Measurements from ENCODE around the gene ILKAP. TPM values are rescaled to one million over a fixed set of nuclear protein-coding genes. Genes with fewer than 3 reads are reported as not detected.

The ILKAP gene
- polyA plus RNA-seq, 1 donor = 47.1 TPM

DNA sequence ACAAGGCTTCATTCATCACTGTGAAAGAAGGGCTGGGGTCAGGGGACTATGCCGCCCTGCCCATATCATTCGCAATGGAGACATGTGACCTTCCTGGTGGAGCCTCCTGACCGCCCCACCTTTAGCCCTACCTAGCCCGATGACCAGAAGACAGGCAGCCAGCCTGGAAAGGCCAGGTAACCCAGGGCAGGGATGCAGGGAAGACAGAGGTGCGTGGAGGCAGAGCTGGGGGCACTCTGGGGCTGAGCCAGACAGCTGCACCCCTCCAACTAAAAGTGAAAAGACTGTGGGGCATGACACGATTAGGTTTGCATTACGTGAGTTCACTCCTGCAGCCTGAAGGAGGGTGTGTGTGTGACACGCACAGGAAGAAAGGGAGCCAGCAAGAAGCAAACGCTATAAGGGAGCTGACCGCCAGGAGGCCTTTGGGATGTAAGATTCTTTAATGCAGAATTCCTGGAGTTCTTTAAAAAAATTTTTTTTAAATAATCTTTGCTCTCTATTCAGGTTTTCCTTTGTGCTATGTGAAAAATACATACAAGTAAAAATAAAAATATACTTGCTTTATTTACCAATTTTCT lies 40.1 kb upstream of the ILKAP start:
- peak in 1 of 2 donors; percentile 63 for DNase-seq
- H3K27ac ChIP-seq (ENCODE audit: low read length) = peak overlapping the region; percentile 91

DNA sequence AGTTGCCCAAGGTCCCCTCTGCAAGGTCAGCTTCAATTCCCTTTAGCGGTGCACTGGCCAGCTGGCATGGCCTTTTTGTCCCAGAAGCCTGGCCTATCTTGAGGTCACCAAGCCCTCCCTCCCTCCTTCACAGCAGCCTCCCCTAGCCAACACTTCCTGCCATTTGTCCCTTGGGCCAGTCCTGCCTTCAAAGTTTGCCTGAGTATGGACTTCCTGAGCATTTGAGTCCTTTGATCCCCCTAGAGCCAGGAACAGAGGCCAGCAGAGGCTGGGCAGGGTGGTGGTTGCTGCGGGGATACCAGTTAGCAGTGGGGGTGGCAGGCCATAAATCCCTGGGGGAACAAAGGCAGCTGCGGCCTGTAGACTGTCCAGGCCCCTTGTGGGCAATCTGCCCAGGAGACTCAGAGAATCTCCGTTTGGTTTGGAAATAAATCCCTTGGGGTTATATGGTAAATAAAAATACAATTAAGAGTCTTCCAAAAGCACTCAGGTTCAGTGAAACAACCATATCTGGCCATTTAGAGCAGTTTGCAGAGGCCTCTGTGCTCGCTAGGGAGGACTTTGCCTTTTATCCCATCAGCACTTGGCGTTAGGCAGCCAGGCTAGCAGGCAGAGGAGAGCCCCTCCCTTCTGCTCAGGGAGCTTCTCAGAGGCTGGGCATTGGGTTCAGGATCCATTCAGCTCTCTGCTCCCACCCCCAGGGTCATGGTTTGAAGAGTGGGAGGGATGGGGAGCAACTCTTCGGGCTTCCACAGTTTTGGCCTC lies 39.4 kb upstream of the ILKAP start:
- WGBS (ENCODE audit: insufficient coverage, low lambda C conversion rate) = no CpG with 5 or more reads among the region's 7 CpGs
- no peak overlapping the region for H3K4me3 ChIP-seq (ENCODE audit: low read length)
- peaks cover 36% of the 10 kb centered on the region for H3K36me3 ChIP-seq (ENCODE audit: control insufficient read depth, insufficient read depth, low read length)
- H3K27me3 ChIP-seq (ENCODE audit: control insufficient read depth, insufficient read depth, low read length) = peaks cover 13% of the 10 kb centered on the region
- H3K9me3 ChIP-seq (ENCODE audit: control insufficient read depth, low read depth, low read length) = peaks cover 7% of the 10 kb centered on the region
- H3K4me1 ChIP-seq (ENCODE audit: control insufficient read depth, insufficient read depth, low read length) = peaks cover 39% of the 10 kb centered on the region
- DNase-seq = peak; percentile 67 to 88
- peak overlapping the region; percentile 91 for H3K27ac ChIP-seq (ENCODE audit: low read length)

More for the DNA sequence above, 40.1 kb upstream of the ILKAP start:
- peaks cover 8% of the 10 kb centered on the region for H3K27me3 ChIP-seq (ENCODE audit: control insufficient read depth, insufficient read depth, low read length)
- no peak overlapping the region for H3K4me3 ChIP-seq (ENCODE audit: low read length)
- H3K4me1 ChIP-seq (ENCODE audit: control insufficient read depth, insufficient read depth, low read length) = peaks cover 39% of the 10 kb centered on the region
- peaks cover 5% of the 10 kb centered on the region for H3K9me3 ChIP-seq (ENCODE audit: control insufficient read depth, low read depth, low read length)
- peaks cover 39% of the 10 kb centered on the region for H3K36me3 ChIP-seq (ENCODE audit: control insufficient read depth, insufficient read depth, low read length)
- WGBS (ENCODE audit: insufficient coverage, low lambda C conversion rate) = 60% methylated on average over 3 of the region's 10 CpGs

DNA sequence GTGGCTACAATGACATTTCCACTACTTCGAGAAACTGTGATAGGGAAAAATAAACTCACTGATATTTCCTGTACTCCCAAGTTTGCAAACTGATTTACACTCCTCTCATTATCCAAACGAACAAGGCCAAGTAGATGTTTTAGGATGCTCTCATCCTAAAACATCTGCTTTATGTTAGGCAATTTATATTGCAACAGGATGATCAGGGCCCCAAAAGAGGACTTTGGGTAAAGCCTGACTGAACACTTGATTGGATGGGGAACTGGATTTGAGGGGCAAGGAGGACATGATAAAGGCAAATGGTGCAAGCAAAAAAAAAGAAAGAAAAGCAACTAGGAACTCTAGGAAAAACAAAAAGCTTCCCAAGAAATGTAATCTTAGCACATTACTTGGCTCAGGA lies 38.5 kb upstream of the ILKAP start:
- no peak for DNase-seq
- H3K27me3 ChIP-seq (ENCODE audit: control insufficient read depth, insufficient read depth, low read length) = peaks cover 22% of the 10 kb centered on the region
- no CpG with 5 or more reads among the region's 2 CpGs for WGBS (ENCODE audit: insufficient coverage, low lambda C conversion rate)
- H3K4me1 ChIP-seq (ENCODE audit: control insufficient read depth, insufficient read depth, low read length) = peaks cover 39% of the 10 kb centered on the region
- H3K9me3 ChIP-seq (ENCODE audit: control insufficient read depth, low read depth, low read length) = peaks cover 7% of the 10 kb centered on the region
- H3K27ac ChIP-seq (ENCODE audit: low read length) = peak overlapping the region; percentile 91
- H3K4me3 ChIP-seq (ENCODE audit: low read length) = no peak overlapping the region
- peaks cover 26% of the 10 kb centered on the region for H3K36me3 ChIP-seq (ENCODE audit: control insufficient read depth, insufficient read depth, low read length)

DNA sequence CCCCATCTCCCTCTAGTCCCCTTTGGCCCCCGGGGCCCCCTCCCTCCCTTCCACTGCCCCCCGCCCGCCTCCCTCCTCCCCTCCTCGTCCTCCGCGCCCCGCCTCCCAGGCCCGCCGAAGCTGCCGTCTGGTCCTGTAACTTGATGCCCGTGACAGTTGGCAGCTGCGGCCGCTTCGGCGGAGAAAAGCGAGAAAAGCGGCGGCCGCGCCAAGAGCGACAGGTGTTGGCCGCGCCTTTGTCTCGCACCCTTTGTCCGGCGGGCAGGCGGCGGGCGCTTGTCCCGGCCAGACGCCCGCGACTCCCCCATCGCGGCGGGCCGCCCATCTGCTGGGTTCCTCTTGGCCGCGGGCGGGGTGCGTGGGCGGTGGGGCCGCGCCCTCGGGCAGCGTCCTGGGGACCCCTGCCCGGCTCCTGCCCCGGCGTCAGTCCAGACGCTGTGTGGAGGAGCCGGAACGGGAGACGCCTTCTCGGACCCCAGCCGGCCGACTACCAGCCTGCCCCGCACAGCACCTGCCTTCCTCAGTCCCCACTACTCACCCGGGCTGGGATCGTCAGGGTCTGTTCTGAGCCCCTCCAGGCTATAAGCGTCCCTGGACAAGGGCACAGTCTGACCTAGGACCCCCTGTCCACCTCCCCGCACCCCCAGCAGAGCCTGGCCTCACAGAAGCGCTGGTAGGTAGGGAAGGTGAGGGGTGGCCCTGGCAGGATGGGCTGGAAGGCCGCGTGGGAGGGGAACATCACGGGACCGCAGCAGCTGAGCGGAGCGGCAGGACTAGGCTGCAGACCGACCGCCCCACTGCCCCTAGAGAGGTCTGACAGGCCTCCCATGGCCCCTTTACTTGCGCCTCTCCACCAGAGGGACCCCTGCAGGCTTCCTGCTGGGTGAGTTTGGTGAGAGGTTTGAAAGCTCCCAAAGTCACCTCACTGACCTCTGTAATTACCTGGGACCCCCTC lies 37.5 kb upstream of the ILKAP start:
- WGBS (ENCODE audit: insufficient coverage, low lambda C conversion rate) = no CpG with 5 or more reads among the region's 71 CpGs
- Histone ChIP-seq H3K36me3 (ENCODE audit: control insufficient read depth, insufficient read depth, low read length) (peaks cover 18% of the 10 kb centered on the region), H3K4me3 (ENCODE audit: low read length) (no peak overlapping the region), H3K27ac (ENCODE audit: low read length) (peak overlapping the region; percentile 91), H3K9me3 (ENCODE audit: control insufficient read depth, low read depth, low read length) (peaks cover 7% of the 10 kb centered on the region), H3K27me3 (ENCODE audit: control insufficient read depth, insufficient read depth, low read length) (peaks cover 27% of the 10 kb centered on the region), H3K4me1 (ENCODE audit: control insufficient read depth, insufficient read depth, low read length) (peaks cover 39% of the 10 kb centered on the region)
- DNase-seq = peak; percentile 47 to 68

DNA sequence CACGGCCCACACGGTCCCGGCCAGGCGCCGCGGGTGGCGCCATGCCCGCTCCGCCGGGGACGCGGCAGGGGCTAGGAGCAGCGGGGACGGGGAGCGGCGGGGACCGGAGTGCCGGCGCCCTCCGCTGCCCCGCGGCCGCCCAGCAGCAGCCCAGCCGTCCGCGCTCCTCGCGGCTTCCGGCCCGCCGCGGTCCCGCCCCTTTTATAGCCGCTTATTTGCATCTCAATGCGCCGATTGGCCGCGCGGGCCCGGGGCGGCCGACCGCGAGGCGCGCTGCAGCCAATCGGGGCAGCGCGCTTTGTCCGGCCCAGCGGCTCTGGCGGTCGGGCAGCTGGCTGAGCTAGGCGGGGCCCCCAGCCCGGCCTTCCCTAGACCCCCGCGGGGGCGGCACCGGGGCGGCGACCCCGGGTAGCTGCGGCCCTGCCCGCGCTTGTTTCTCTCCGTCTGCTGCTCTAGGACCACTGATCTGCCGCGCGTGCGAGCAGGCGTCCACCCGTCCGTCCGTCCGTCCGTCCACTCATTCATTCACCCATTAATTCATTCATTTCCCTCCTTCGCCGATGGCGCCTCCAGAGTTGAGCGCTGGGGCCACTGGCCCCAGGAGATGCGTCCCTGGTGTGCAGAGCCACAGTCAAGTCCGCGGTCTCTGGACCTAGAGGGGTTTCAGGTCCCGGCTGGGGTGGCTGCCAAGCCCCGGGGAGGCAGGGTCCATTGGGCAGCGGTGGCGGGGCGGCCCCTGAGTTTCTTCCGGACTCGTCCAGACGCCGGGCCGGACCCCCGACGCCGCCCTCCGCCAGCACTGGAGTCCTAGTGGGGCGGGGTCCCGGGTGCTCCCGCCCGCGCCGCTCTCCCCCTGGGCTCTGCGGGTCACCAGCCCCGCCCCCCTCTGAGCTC lies 36.6 kb upstream of the ILKAP start, which contains the start of gene HES6:
HES6 (minus strand) TSS at position 176 of the 894 bp plus-strand sequence; CDS start at position 43, 133 bp downstream.
- peak within 1 kb of the TSS; percentile 46 for H3K4me3 ChIP-seq (ENCODE audit: low read length)
- peak; percentile 91 to 94 for DNase-seq
- peaks cover 7% of the 10 kb centered on the region for H3K9me3 ChIP-seq (ENCODE audit: control insufficient read depth, low read depth, low read length)
- H3K27me3 ChIP-seq (ENCODE audit: control insufficient read depth, insufficient read depth, low read length) = peaks cover 29% of the 10 kb centered on the region
- no CpG with 5 or more reads among the region's 105 CpGs for WGBS (ENCODE audit: insufficient coverage, low lambda C conversion rate)
- peaks cover 39% of the 10 kb centered on the region for H3K4me1 ChIP-seq (ENCODE audit: control insufficient read depth, insufficient read depth, low read length)
- H3K27ac ChIP-seq (ENCODE audit: low read length) = peak within 1 kb of the TSS; percentile 12
- H3K36me3 ChIP-seq (ENCODE audit: control insufficient read depth, insufficient read depth, low read length) = peaks cover 9% of the 10 kb centered on the region

DNA sequence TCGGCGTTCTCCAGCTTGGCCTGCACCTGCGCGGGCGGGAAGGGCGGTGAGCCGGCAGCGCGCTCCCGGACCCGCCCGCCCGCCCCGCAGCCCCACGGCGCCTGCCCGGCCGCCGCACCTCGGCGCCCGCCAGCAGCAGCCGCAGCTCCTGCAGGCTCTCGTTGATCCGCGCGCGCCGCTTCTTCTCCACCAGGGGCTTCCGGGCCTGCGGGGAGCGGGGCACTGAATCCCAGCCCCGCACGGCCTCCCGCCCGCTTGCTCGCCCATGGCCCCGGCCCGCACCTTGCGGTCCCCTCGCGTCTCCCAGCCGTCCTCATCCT lies 36.0 kb upstream of the ILKAP start:
- Histone ChIP-seq H3K36me3 (ENCODE audit: control insufficient read depth, insufficient read depth, low read length) (peaks cover 5% of the 10 kb centered on the region), H3K27me3 (ENCODE audit: control insufficient read depth, insufficient read depth, low read length) (peaks cover 29% of the 10 kb centered on the region), H3K9me3 (ENCODE audit: control insufficient read depth, low read depth, low read length) (peaks cover 7% of the 10 kb centered on the region), H3K4me1 (ENCODE audit: control insufficient read depth, insufficient read depth, low read length) (peaks cover 39% of the 10 kb centered on the region), H3K27ac (ENCODE audit: low read length) (no peak overlapping the region), H3K4me3 (ENCODE audit: low read length) (peak overlapping the region; percentile 30)
- no CpG with 5 or more reads among the region's 43 CpGs for WGBS (ENCODE audit: insufficient coverage, low lambda C conversion rate)
- DNase-seq = no peak

DNA sequence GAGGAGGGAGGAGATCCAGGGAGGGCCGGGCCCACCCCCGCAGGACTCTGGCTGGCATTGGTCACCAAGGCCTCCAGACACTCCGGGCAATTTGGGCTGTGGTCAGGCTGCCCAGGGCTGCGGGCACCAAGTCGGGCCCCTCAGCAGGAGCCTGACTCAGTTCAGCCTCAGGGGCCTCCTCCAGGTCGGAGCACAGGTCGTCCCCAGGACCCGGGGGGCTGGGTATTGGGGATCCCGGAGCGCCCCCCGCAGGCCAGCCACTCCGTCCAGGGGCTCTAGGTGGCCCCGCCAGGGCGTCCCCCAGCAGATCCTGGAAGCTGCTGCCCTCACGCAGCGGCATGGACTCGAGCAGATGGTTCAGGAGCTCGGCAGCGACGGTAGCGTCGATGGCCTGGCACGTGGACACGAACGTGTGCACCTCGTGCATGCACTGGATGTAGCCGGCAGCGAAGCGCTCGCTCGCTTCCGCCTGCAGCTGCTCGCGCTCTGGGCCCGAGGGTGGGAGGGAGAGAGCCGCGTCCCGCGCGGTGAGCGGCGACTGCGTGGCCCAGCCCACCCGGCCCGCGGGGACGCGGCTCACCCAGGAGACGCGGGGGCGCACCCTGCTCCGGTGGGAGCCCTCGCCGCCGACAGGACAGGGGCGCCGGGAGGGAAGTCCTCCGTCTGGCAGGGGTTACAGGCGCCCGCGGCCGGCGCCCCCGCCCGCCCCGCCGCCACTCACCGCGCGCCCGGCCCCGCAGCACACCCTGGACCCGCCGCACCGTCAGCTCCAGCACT lies 35.5 kb upstream of the ILKAP start:
- peaks cover 7% of the 10 kb centered on the region for H3K9me3 ChIP-seq (ENCODE audit: control insufficient read depth, low read depth, low read length)
- H3K36me3 ChIP-seq (ENCODE audit: control insufficient read depth, insufficient read depth, low read length) = no peaks in the 10 kb centered on the region
- H3K4me3 ChIP-seq (ENCODE audit: low read length) = no peak overlapping the region
- WGBS (ENCODE audit: insufficient coverage, low lambda C conversion rate) = no CpG with 5 or more reads among the region's 75 CpGs
- H3K4me1 ChIP-seq (ENCODE audit: control insufficient read depth, insufficient read depth, low read length) = peaks cover 37% of the 10 kb centered on the region
- peaks cover 29% of the 10 kb centered on the region for H3K27me3 ChIP-seq (ENCODE audit: control insufficient read depth, insufficient read depth, low read length)
- no peak overlapping the region for H3K27ac ChIP-seq (ENCODE audit: low read length)
- peak in 1 of 2 donors; percentile 50 for DNase-seq

DNA sequence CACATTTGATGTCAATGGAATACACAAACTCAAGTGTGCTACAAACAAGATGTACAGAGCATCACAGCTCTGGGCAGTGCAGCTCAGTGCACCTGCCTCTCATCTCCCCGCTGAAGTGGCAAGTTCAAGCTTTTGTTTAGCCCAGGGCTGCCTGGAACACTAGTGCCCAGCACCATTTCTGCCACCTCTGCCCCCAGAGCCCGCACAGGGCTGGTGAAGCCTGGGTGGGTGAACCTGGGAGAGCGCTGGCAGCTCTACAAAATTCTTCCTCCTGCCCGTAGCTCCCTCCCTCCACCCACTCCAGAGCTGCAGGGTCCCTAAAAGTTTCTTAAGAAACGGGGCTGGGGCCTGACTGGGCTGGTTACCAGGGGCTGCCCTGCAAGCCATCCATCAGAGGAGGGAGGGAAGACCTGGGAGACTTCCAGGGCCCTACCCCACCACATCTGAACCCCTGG lies 34.8 kb upstream of the ILKAP start:
- WGBS (ENCODE audit: insufficient coverage, low lambda C conversion rate) = no CpG with 5 or more reads among the region's 5 CpGs

More for the DNA sequence above, 34.8 kb upstream of the ILKAP start:
- Histone ChIP-seq H3K27ac (ENCODE audit: low read length) (no peak overlapping the region), H3K9me3 (ENCODE audit: control insufficient read depth, low read depth, low read length) (peaks cover 7% of the 10 kb centered on the region), H3K4me3 (ENCODE audit: low read length) (no peak overlapping the region), H3K36me3 (ENCODE audit: control insufficient read depth, insufficient read depth, low read length) (no peaks in the 10 kb centered on the region), H3K27me3 (ENCODE audit: control insufficient read depth, insufficient read depth, low read length) (peaks cover 32% of the 10 kb centered on the region), H3K4me1 (ENCODE audit: control insufficient read depth, insufficient read depth, low read length) (peaks cover 32% of the 10 kb centered on the region)
- no peak for DNase-seq

All from large intestine (tissue), 3 donors.